Cardiac fibroblast (primary cell): Measurements from ENCODE around the gene DOCK4.

Experiments used
- DNase-seq, 2 donors: peaks; one replicate each; pipeline versions ENCODE4 v3.0.0 to v3.0.0-alpha.2; 2010; ENCODE audit warnings: low read depth in 2 of 2
- H3K4me3 ChIP-seq, 2 donors: replicated peaks in 1 of 2; 1 replicate in 1 of 2; 2 replicates in 1 of 2; pipeline ENCODE4 v1.5.1; 2011; ENCODE audit warnings: low read depth in 2 of 2, low read length in 2 of 2, mild to moderate bottlenecking in 2 of 2, moderate library complexity in 1 of 2
- TF ChIP-seq, protein P1 (sequence below): IDR thresholded peaks from one replicate; pipeline ENCODE4 v1.5.1; 2011; ENCODE audit warnings: low read depth, mild to moderate bottlenecking, low read length, inconsistent platforms

DOCK4 gene

DNA sequence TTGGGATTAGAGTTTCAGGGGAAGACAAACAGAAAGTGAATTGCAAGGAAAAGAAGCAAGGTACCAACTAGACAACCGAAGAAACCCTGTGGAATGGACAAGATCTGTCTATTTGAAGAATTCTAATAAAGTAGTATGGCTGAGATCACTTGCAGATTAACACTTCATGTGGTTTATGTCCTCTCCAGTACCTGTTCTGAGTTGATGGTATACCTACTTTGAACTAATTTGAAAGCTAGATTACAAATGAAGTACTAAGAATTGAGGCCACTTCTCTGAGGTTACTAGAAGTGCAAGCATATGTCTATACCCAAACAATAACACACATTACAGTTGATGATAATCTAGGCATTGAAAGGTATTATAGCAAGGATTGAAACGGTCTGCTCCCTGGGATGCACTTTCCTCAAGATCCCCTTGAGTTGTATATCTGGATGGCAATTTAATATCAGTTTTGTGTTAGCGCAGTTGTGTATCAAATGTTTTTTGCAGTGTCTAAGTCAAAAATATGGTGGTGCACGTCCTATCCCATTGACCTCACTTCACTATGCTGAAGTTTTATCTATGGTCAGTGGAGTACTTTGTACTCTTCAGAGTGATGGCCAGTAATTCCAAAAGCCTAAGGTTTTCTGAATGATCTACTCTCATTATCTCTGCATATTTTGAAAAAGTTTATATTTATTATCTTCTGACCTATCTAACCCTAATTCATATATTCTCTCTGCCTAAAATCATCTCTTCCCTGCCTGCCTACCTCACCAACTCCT, 26.2 kb upstream of the DOCK4 start:
- H3K4me3 ChIP-seq = no peak overlapping the region
- TF ChIP-seq, protein P1, sequence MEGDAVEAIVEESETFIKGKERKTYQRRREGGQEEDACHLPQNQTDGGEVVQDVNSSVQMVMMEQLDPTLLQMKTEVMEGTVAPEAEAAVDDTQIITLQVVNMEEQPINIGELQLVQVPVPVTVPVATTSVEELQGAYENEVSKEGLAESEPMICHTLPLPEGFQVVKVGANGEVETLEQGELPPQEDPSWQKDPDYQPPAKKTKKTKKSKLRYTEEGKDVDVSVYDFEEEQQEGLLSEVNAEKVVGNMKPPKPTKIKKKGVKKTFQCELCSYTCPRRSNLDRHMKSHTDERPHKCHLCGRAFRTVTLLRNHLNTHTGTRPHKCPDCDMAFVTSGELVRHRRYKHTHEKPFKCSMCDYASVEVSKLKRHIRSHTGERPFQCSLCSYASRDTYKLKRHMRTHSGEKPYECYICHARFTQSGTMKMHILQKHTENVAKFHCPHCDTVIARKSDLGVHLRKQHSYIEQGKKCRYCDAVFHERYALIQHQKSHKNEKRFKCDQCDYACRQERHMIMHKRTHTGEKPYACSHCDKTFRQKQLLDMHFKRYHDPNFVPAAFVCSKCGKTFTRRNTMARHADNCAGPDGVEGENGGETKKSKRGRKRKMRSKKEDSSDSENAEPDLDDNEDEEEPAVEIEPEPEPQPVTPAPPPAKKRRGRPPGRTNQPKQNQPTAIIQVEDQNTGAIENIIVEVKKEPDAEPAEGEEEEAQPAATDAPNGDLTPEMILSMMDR = no peak
- DNase-seq = no peak

DNA sequence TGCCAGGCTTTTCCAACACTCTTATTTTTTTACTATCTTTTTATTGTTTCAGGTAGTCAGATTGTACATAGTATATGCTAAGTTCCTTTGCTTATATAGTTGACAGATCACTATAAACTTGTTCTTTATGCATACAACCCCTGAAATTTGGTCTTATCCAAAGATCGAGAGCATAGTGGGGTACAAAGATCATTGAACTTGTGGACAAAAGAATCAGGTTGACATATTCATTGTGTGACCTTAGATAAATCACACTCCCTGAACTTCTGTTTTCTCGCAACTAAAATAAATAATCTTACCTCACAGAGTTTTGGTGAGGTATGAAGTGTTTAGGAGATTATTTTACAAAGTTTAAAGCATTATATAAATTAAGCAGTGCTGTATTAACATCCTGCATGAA, 22.4 kb upstream of the DOCK4 start:
- TF ChIP-seq, protein P1 = no peak
- DNase-seq = no peak
- H3K4me3 ChIP-seq = no peak overlapping the region

DNA sequence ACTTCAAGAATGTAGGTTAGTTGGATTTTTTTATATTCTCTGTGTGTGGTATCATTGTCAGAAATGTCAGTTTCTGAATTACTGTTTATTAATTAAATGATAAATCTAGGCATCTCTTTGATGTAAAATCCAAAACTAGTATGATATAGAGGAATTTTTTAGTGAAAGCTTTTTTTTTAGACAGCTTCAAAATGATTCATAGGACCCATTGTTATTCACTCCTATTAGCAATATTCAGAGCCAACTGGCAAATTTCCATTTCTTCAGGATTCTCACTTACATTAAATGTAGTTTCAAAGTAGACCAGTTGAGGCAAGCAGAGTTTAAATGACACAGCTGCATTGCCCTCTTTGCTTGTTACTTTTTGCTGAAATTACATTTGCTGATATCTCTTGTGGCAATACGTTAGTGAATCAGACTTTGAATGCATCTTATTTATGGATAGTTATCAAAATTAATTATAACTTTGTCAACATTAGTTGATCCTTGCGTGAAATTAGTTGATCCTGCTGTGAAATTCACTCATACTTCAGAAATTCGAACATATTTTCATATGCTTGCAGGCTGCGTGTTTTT, 20.6 kb upstream of the DOCK4 start:
- TF ChIP-seq, protein P1 = no peak
- DNase-seq = peak; percentile 70 to 73
- no peak overlapping the region for H3K4me3 ChIP-seq

DNA sequence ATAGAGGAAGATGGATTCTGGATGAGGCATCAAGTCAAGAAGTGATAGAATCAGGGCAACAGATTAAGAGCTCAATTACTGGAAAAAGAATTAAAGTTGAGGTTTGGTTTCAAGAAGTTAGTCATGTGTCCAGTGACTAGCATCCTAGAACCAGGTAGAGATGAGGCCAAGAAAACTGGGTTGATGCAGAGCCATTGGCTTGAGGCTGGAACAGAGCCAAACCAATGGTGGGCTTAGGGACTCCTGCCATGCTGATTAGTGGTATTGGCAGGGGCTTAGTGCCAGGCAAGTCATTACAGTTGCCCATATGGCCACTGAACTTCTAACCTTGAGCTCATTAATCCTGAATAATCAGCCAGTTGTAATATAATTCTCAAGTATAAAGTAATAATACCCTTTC, 18.8 kb upstream of the DOCK4 start:
- TF ChIP-seq, protein P1 = no peak
- no peak overlapping the region for H3K4me3 ChIP-seq
- DNase-seq = no peak

DNA sequence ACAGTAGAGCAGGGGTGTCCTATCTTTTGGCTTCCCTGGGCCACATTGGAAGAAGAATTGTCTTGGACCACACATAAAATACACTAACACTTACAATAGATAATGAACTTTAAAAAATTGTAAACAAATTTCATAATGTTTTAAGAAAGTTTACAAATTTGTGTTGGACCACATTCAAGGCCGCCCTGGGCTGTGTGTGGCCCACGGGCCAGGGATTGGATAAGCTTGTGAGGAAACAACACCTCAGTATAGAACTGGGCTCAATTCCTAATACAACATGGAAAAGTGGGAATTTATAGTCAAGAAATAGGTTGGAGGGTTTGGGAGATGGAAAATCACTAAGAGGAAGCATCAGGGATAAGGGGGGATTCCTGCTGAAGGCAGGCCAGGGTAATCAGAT, 18.0 kb upstream of the DOCK4 start:
- no peak overlapping the region for H3K4me3 ChIP-seq
- no peak for DNase-seq
- TF ChIP-seq, protein P1 = no peak

DNA sequence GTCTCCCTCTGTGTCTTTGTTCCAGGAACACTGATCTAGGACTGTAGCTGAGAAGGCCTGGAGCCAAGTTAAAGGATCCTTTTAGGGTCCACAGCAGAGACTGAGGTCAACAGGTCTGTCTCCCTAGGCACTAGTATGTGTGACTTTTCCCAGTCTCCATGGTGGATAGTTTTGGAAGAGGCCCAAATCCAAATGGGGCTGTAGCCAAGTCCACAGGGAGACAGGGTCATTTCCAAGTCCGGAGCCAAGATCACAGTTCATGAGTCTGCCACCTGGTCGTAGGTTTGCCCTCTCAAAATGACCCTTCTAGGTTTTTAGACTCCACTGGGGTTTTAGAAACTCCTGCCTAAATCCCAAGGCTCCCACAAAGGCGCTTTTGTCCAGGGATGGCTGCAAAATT, 17.1 kb upstream of the DOCK4 start:
- H3K4me3 ChIP-seq = no peak overlapping the region
- DNase-seq = no peak
- TF ChIP-seq, protein P1 = no peak
